Right cardiac atrium (tissue), 5 donors: Measurements from ENCODE around the gene WBP4. TPM values are rescaled to one million over a fixed set of nuclear protein-coding genes. Genes with fewer than 3 reads are reported as not detected.
"Not testable (repeated sequence)": the region's sequence is repeated elsewhere in the genome, so short reads cannot be mapped to it uniquely, and the experiment has no call there.

Experiments used
- ATAC-seq, 2 donors: fragments of 200-7000 bp; cut with Tn5 transposase; one replicate each; pipeline versions ENCODE4 v1.8.0 to v1.9.1; 2020; ENCODE audit warnings: moderate library complexity in 2 of 2, mild to moderate bottlenecking in 1 of 2
- DNase-seq, 3 donors: peaks; one replicate each; pipeline ENCODE4 v3.0.0-alpha.2; 2020
- H3K27ac ChIP-seq: one replicate; pipeline ENCODE4 v1.5.1; 2013; ENCODE audit warnings: mild to moderate bottlenecking, low read length, control low read depth, moderate library complexity
- H3K27me3 ChIP-seq: one replicate; pipeline ENCODE4 v1.6.1; 2013; ENCODE audit not compliant: control insufficient read depth, insufficient read depth
- H3K4me1 ChIP-seq: one replicate; pipeline ENCODE4 v1.6.1; 2013; ENCODE audit warnings: low read length; ENCODE audit not compliant: control insufficient read depth, insufficient read depth
- H3K4me3 ChIP-seq: one replicate; pipeline ENCODE4 v1.5.1; 2013; ENCODE audit warnings: low read length, control low read depth
- H3K9me3 ChIP-seq: one replicate; pipeline ENCODE4 v1.6.1; 2013; ENCODE audit warnings: low read length; ENCODE audit not compliant: control insufficient read depth
- WGBS: extraction: QIAGEN DNeasy Blood & Tissue Kit; methylation state at CpG from one replicate; pipeline ENCODE4 v1.1.7; 2013; 5-methylcytosine and 5-hydroxymethylcytosine counted together
- intact Hi-C, 4 donors: fragments of 100-400 bp; cut with DNase I; formaldehyde crosslinking; loops; one replicate each; pipeline versions ENCODE4 v1.11.0 to v1.14.0; 2022 to 2023
- polyA plus RNA-seq: library from polyadenylated mRNA; stranded (reverse); fragments of 200-250 nt; gene quantifications from one replicate; pipeline ENCODE4 v1.2.3, GENCODE V29; 2013
- total RNA-seq, 4 donors: library from RNA; stranded (reverse); fragmentation: NEBNext Ultra II Directional; extraction: Animal tissue kit (Norgen Biotek cat#: 25700); gene quantifications; one replicate each; pipeline ENCODE4 v1.2.1, GENCODE V29; 2021
- donor health status: healthy with polysubstance abuse.
- donor health status: DM: no; HTN: yes; CAD: no.
- donor health status: DM: no; HTN: no; CAD: no.
- donor health status: DM: no; HTN: yes; CAD: no; lungs with severe emphysema.
- donor health status: DM: yes; HTN: yes; CAD: no.

Gene WBP4
- total and polyA plus RNA-seq, 5 donors = 16.6 to 21.0 (median 17.0) TPM

GRCh38 chr13:41085961-41086585 is 24.8 kb downstream of the WBP4 start:
- ATAC-seq (peak; percentile 16 to 28), DNase-seq (no peak)
- WGBS = 51% methylated on average over 2 of the region's 2 CpGs
- H3K4me3 ChIP-seq = no peak overlapping the region
- H3K27ac ChIP-seq = no peak overlapping the region
- no peaks in the 10 kb centered on the region for H3K9me3 ChIP-seq
- intact Hi-C loops = no loop called here
- H3K4me1 ChIP-seq = no peaks in the 10 kb centered on the region
- no peaks in the 10 kb centered on the region for H3K27me3 ChIP-seq

GRCh38 chr13:41095681-41096080 is 34.4 kb downstream of the WBP4 start:
- H3K9me3 ChIP-seq, H3K27me3 ChIP-seq, H3K27ac ChIP-seq, intact Hi-C loops, H3K4me3 ChIP-seq, ATAC-seq, DNase-seq, H3K4me1 ChIP-seq: not testable (repeated sequence)
- 99% methylated on average over 2 of the region's 2 CpGs for WGBS

DNA sequence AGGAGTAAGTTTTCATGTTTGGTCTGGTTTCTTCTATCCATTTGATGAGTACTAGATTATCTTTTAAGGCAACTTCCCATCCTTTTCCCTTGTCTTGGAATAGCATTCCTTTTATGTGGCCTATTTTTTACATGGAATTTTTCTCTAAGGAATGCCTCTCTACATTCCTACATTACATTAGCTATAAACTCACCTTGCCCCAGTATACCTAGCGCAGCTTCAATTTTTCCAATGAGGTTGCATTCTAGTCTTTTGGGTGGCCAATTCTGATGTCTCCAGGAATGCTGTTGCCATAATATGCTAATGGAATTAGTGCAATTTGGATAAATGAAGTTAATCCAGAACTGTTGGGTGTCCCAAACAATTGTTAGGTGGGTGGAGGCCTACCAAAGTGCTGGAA is 37.5 kb downstream of the WBP4 start:
- no peak for DNase-seq
- H3K4me3 ChIP-seq = no peak overlapping the region
- intact Hi-C loops = no loop called here
- H3K9me3 ChIP-seq = no peaks in the 10 kb centered on the region
- 100% methylated on average over 1 of the region's 1 CpG for WGBS
- no peaks in the 10 kb centered on the region for H3K4me1 ChIP-seq
- no peak overlapping the region for H3K27ac ChIP-seq
- ATAC-seq = no peak
- no peaks in the 10 kb centered on the region for H3K27me3 ChIP-seq

DNA sequence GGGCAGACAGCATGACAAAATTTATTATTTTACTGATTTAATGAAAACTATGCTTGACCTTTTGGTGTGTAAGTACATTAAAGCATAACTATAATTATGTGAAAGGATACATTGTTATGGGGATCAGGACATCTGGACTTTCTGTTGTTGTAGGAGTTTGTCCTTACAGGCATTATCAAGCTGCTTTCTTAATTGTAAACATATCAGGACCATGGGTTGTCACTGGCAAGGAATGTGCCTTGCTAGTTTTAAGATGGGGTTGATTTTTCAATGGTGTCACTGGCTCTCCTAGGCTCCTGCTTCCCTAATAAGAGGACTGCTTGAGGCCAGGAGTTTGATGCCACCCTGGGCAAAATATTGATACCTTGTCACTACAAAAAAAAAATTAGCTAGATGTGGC is 38.7 kb downstream of the WBP4 start:
- no peak for DNase-seq

GRCh38 chr13:41107104-41107571 is 45.8 kb downstream of the WBP4 start:
- intact Hi-C loops = no loop called here
- no peak overlapping the region for H3K27ac ChIP-seq
- no peaks in the 10 kb centered on the region for H3K27me3 ChIP-seq
- H3K4me3 ChIP-seq = no peak overlapping the region
- H3K9me3 ChIP-seq = no peaks in the 10 kb centered on the region
- ATAC-seq (no peak), DNase-seq (no peak)
- no peaks in the 10 kb centered on the region for H3K4me1 ChIP-seq
- 91% methylated on average over 15 of the region's 15 CpGs for WGBS

More for the DNA sequence above, 38.7 kb downstream of the WBP4 start:
- no peak for ATAC-seq
- intact Hi-C loops = no loop called here
- Histone ChIP-seq H3K27ac (no peak overlapping the region), H3K9me3 (no peaks in the 10 kb centered on the region), H3K4me1 (no peaks in the 10 kb centered on the region), H3K4me3 (no peak overlapping the region), H3K27me3 (no peaks in the 10 kb centered on the region)

DNA sequence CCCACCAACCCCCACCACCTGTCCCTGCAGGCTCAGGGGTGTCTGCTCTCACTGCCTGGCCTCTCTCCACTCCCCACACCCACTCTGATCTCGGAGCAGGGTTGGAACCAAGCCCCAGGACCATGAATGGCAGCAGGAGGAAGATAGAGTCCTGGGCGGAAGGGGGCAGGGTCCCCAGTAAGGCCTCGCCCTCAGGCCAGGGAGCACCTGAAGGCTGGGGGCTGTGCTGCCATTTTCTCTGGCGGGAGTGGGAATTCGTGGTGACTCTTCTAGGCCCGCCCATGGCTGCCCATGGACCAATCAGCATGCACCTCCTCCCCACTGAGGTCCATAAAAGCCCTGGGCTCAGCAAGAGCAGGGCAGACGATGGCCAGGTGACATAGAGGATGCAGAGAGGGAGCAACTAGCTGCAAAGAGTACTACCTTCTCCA is 46.3 kb downstream of the WBP4 start:
- ATAC-seq = no peak
- no peak overlapping the region for H3K4me3 ChIP-seq
- intact Hi-C loops = no loop called here
- H3K9me3 ChIP-seq = no peaks in the 10 kb centered on the region
- H3K27ac ChIP-seq = no peak overlapping the region
- 85% methylated on average over 7 of the region's 7 CpGs for WGBS
- DNase-seq = no peak
- no peaks in the 10 kb centered on the region for H3K4me1 ChIP-seq
- no peaks in the 10 kb centered on the region for H3K27me3 ChIP-seq

GRCh38 chr13:41111454-41111853 is 50.1 kb downstream of the WBP4 start:
- no peak overlapping the region for H3K4me3 ChIP-seq
- H3K27ac ChIP-seq = no peak overlapping the region
- H3K4me1 ChIP-seq = no peaks in the 10 kb centered on the region
- ATAC-seq (no peak), DNase-seq (no peak)
- no peaks in the 10 kb centered on the region for H3K27me3 ChIP-seq
- 88% methylated on average over 7 of the region's 7 CpGs for WGBS
- intact Hi-C loops = no loop called here
- H3K9me3 ChIP-seq = no peaks in the 10 kb centered on the region

- Histone ChIP-seq H3K4me3 (no peak overlapping the region), H3K27ac (no peak overlapping the region), H3K9me3 (no peaks in the 10 kb centered on the region), H3K4me1 (no peaks in the 10 kb centered on the region), H3K27me3 (no peaks in the 10 kb centered on the region)
- 93% methylated on average over 4 of the region's 4 CpGs for WGBS
- DNase-seq (no peak), ATAC-seq (no peak)
- intact Hi-C loops = no loop called here
Observed at GRCh38 chr13:41117869-41118268, 56.6 kb downstream of the WBP4 start.

GRCh38 chr13:41122838-41123237 is 61.5 kb downstream of the WBP4 start:
- Histone ChIP-seq H3K27me3 (no peaks in the 10 kb centered on the region), H3K27ac (no peak overlapping the region), H3K4me3 (no peak overlapping the region), H3K4me1 (peaks cover 2% of the 10 kb centered on the region), H3K9me3 (no peaks in the 10 kb centered on the region)
- intact Hi-C loops = no loop called here
- 61% methylated on average over 2 of the region's 2 CpGs for whole genome bisulfite sequencing
- DNase-seq = no peak
- no peak for ATAC-seq

- intact Hi-C loops = no loop called here
- Histone ChIP-seq H3K27me3 (no peaks in the 10 kb centered on the region), H3K27ac (no peak overlapping the region), H3K4me1 (peaks cover 11% of the 10 kb centered on the region), H3K9me3 (no peaks in the 10 kb centered on the region), H3K4me3 (no peak overlapping the region)
- WGBS = 66% methylated on average over 3 of the region's 3 CpGs
- DNase-seq (no peak), ATAC-seq (no peak)
Observed at GRCh38 chr13:41127701-41128100, 66.4 kb downstream of the WBP4 start.

GRCh38 chr13:41130356-41130755 is 69.0 kb downstream of the WBP4 start:
- DNase-seq = no peak
- no peaks in the 10 kb centered on the region for H3K27me3 ChIP-seq
- H3K4me3 ChIP-seq = peak overlapping the region; percentile 37
- WGBS = 68% methylated on average over 3 of the region's 3 CpGs
- peak overlapping the region; percentile 64 for H3K27ac ChIP-seq
- no peak for ATAC-seq
- no peaks in the 10 kb centered on the region for H3K9me3 ChIP-seq
- peaks cover 11% of the 10 kb centered on the region for H3K4me1 ChIP-seq
- intact Hi-C loops = loop anchor here (5.0 to 10.0 kb wide), 2 partner anchors 62 to 64 kb away; partner anchors contain the start of gene KBTBD7 (in 4 of the 4)

GRCh38 chr13:41131189-41131588 is 69.9 kb downstream of the WBP4 start:
- not testable (repeated sequence) for DNase-seq, H3K9me3 ChIP-seq, H3K27me3 ChIP-seq, H3K4me3 ChIP-seq, ATAC-seq
- intact Hi-C loops = loop anchor here (5.0 to 10.0 kb wide), 2 partner anchors 61 to 64 kb away; partner anchors contain the start of gene KBTBD7 (in 4 of the 4)
- WGBS = 64% methylated on average over 4 of the region's 4 CpGs
- Histone ChIP-seq H3K27ac (peak overlapping the region; percentile 55), H3K4me1 (peaks cover 11% of the 10 kb centered on the region)
